ENCODE measurements around the gene SARM1.

DNA sequence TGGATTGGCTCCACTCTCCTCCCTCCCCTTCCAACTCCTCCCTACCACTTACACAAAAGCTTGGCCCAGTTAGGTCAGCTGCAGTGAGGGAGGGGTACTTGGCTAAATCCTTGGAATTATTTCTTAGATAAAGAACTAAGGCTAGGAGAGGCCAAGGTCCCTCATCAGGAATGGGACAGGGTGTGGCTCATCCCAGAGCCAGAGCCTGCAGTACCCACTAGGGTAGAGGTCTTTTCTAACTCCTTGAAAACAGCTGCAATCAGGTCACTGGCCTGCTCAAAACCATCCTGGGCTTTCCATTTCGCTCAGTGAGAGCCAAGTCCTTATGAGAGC is 36.4 kb downstream of the SARM1 start:
- TF ChIP-seq, protein P1, sequence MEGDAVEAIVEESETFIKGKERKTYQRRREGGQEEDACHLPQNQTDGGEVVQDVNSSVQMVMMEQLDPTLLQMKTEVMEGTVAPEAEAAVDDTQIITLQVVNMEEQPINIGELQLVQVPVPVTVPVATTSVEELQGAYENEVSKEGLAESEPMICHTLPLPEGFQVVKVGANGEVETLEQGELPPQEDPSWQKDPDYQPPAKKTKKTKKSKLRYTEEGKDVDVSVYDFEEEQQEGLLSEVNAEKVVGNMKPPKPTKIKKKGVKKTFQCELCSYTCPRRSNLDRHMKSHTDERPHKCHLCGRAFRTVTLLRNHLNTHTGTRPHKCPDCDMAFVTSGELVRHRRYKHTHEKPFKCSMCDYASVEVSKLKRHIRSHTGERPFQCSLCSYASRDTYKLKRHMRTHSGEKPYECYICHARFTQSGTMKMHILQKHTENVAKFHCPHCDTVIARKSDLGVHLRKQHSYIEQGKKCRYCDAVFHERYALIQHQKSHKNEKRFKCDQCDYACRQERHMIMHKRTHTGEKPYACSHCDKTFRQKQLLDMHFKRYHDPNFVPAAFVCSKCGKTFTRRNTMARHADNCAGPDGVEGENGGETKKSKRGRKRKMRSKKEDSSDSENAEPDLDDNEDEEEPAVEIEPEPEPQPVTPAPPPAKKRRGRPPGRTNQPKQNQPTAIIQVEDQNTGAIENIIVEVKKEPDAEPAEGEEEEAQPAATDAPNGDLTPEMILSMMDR (IDR thresholded peaks at IDR 0.05; ENCODE audit: control extremely low read depth in 1 of 3, insufficient read depth in 1 of 3, low read depth in 1 of 3, low read length in 3 of 3), result no peak
- no peak for TF ChIP-seq POLR2A (IDR thresholded peaks at IDR 0.05; ENCODE audit: control extremely low read depth in 1 of 2, low read depth in 2 of 2, low read length in 2 of 2)

All from H1 (cell line).